Measurements from ENCODE around the gene RWDD3.
A peak's percentile ranks its signal among the peaks of the same experiment; 100 is the strongest.

The RWDD3 gene

DNA sequence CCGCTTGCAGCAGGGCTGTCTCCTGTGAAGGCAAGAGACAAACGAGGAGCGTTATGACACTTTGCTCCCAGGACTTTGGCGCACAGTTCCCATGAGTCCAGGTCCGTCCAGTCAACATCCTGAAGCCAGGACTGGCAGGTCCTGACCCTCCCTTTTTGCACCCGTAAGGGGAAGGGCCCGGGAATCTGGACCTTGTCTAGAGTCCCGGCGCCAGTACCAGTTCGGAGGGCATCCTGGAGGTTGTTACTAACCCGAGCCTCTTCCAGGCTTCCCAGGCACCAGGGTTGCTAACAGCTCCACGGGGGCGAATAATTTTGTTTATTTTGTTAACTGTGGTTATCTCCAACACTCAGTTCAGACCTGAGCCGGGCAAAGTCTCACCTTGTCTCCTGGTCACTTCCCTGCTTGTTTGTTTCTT, 682 bp upstream of the RWDD3 start:
- DNase-seq (ENCODE audit: low read depth) = peak; percentile 37

DNA sequence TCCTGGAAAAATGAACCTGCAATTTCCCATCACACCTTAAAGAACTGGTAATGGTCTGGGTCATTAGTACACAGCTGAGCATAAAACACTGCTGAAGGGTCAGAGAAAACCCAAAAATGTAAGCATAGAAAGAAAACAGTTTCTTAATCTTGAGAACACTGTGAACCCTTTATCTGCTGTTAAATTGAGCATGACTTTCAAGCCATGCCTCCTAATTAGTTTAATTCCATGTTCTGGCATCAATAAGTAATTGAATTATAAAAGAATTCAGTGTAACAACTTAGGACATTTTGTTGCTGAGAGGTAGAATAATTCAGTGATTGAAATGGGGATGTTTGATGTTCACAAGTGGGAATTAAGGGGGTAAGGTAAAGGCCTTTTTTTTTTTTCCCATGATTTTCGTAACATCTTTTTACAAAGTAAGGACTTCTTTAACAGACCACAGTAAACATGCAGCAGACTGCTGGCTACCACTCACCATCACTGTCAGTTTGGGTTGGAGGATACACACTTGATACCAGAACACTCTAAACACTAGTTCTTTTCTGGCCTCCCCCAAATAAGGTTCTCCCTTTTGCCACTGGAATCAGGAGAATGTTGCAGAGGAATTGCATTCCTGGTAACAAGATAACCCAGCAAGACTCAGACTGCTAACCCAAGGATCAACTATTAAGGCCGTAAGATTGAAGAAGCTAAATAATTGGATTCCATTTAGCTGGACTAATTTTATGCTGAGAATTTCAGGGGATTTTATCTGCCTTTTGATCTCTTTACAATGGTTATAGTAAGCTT, 3.0 kb downstream of the RWDD3 start:
- TF ChIP-seq, protein P1, sequence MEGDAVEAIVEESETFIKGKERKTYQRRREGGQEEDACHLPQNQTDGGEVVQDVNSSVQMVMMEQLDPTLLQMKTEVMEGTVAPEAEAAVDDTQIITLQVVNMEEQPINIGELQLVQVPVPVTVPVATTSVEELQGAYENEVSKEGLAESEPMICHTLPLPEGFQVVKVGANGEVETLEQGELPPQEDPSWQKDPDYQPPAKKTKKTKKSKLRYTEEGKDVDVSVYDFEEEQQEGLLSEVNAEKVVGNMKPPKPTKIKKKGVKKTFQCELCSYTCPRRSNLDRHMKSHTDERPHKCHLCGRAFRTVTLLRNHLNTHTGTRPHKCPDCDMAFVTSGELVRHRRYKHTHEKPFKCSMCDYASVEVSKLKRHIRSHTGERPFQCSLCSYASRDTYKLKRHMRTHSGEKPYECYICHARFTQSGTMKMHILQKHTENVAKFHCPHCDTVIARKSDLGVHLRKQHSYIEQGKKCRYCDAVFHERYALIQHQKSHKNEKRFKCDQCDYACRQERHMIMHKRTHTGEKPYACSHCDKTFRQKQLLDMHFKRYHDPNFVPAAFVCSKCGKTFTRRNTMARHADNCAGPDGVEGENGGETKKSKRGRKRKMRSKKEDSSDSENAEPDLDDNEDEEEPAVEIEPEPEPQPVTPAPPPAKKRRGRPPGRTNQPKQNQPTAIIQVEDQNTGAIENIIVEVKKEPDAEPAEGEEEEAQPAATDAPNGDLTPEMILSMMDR (conservative IDR thresholded peaks at IDR 0.05; ENCODE audit: low read depth, low read length) = no peak
- DNase-seq (ENCODE audit: low read depth) = peak; percentile 11
- no peak overlapping the region for H3K4me3 ChIP-seq (ENCODE audit: low read depth, low read length)

More for the DNA sequence above, 682 bp upstream of the RWDD3 start:
- TF ChIP-seq, protein P1 (conservative IDR thresholded peaks at IDR 0.05; ENCODE audit: low read depth, low read length) = no peak
- H3K4me3 ChIP-seq (ENCODE audit: low read depth, low read length) = peak overlapping the region; percentile 95

DNA sequence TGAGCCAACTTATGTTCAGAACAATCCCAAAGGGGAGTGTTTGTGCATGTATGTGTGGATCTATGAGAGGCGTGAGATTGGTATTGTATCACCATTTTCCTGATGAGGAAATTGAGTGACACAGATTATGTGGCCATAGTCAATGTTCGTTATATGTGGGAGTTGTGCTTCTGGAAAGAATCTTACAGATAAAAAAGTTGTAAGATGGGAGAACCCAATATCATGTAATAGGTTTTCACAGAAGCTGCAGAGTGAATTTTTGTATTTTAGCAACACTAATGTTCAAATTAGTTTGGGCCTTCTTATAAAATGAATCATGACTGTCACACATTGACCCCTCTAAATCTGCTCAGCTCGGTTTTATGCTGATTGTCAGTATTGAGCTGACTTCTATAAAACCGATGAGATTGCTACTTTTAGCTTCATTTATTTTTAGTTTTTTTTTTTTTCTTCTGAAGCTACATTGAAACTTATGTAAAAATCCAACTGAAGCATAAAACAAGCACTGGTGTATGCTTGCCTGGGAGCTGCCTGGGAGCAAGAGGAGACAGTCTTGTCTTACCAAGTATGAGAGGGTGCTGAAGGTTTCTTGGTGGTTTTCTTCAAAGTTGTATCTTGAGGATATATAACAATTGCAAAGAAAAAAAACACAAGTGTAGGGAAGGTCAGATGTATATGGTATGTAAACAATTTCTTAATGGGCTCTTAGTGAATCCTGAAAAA, 4.1 kb downstream of the RWDD3 start:
- TF ChIP-seq, protein P1 (conservative IDR thresholded peaks at IDR 0.05; ENCODE audit: low read depth, low read length) = no peak
- H3K4me3 ChIP-seq (ENCODE audit: low read depth, low read length) = no peak overlapping the region
- DNase-seq (ENCODE audit: low read depth) = no peak

DNA sequence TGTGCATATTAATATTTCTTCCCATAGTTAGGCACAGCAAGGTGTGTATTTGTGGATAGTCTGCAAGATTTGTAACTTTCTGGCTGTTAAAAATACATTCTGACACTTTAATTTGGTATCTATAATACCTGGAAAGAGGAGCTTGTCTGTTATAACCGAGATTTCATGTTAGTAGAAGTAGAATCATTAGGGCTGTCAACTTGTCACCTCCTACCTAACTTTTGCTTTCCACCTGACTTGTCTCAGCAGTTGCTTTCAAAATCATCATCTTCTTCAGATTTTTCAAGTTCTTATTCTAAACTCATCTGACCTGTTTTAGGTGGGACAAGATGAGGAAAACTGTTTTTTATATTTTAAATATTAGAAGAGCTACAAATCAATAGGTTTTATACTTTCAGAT, 11.0 kb downstream of the RWDD3 start:
- DNase-seq (ENCODE audit: low read depth) = no peak
- H3K4me3 ChIP-seq (ENCODE audit: low read depth, low read length) = no peak overlapping the region
- TF ChIP-seq, protein P1 (conservative IDR thresholded peaks at IDR 0.05; ENCODE audit: low read depth, low read length) = no peak

DNA sequence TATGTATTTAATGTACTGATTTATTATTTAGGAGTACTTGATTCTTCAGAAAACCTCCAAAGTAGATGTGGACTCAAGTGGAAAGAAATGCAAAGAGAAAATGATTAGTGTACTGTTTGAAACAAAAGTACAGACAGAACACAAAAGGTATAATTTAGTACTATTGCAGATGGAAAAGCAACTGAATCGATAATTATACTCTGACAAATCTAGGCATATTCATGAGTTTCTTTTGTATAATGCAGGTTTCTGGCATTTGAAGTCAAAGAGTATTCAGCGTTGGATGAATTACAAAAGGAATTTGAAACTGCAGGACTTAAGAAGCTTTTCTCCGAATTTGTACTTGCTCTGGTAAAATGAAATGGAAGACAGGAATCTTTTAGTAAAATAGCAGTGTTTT, 12.5 kb downstream of the RWDD3 start:
- DNase-seq (ENCODE audit: low read depth) = no peak
- TF ChIP-seq, protein P1 (conservative IDR thresholded peaks at IDR 0.05; ENCODE audit: low read depth, low read length) = no peak

DNA sequence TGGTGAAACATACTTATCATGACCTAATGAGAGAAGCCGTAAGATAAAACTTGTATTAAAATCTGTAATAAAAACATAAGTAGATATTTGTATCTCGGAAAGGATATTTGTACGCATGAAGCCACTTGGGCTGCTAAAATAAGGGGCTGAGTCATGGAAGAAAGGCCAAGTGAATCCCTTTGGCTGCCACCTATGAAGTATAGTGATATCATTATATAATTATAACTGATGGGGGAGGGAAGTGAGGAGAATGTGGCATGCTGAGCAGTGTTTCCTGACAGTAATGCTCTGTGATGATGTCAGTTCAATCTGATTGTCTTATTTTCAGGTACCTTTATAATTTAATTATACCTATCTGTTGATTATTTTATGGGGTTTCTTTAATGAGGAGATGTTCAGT, 13.6 kb downstream of the RWDD3 start:
- TF ChIP-seq, protein P1 (conservative IDR thresholded peaks at IDR 0.05; ENCODE audit: low read depth, low read length) = no peak

More for the DNA sequence above, 12.5 kb downstream of the RWDD3 start:
- H3K4me3 ChIP-seq (ENCODE audit: low read depth, low read length) = no peak overlapping the region

More for the DNA sequence above, 13.6 kb downstream of the RWDD3 start:
- no peak for DNase-seq (ENCODE audit: low read depth)
- H3K4me3 ChIP-seq (ENCODE audit: low read depth, low read length) = no peak overlapping the region

Measured in choroid plexus epithelial cell (primary cell).